Neural cell (in vitro differentiated cells): ENCODE data around the gene PCDHA4.
"Not testable (repeated sequence)": the region's sequence is repeated elsewhere in the genome, so short reads cannot be mapped to it uniquely, and the experiment has no call there.

Experiments
- EZH2 ChIP-seq: fragments of 200-600, 300-800 bp; shearing (Covaris generic), sonication (generic); IDR thresholded peaks from 2 replicates; pipeline ENCODE4 v1.6.1; 2014; ENCODE audit warnings: antibody characterized with exemption, low read length, borderline replicate concordance, mild to moderate bottlenecking; ENCODE audit not compliant: insufficient read depth, poor library complexity, severe bottlenecking
- MXI1 ChIP-seq: fragments of 450-650 bp; conservative IDR thresholded peaks from 2 replicates; pipeline ENCODE4 v1.6.1; 2014; ENCODE audit warnings: antibody characterized with exemption, mild to moderate bottlenecking; ENCODE audit not compliant: poor library complexity, severe bottlenecking
- POLR2AphosphoS5 ChIP-seq: IDR thresholded peaks from 2 replicates; pipeline ENCODE4 v1.6.1; 2012
- RAD21 ChIP-seq: fragments of 450-650 bp; conservative IDR thresholded peaks from 2 replicates; pipeline ENCODE4 v1.6.1; 2014; ENCODE audit warnings: antibody characterized with exemption, mild to moderate bottlenecking, moderate library complexity
- SMC3 ChIP-seq: fragments of 450-650 bp; conservative IDR thresholded peaks from 2 replicates; pipeline ENCODE4 v1.6.1; 2014; ENCODE audit warnings: antibody characterized with exemption, mild to moderate bottlenecking, moderate library complexity; ENCODE audit not compliant: poor library complexity
- TAF1 ChIP-seq: IDR thresholded peaks from 2 replicates; pipeline ENCODE4 v1.6.1; 2012; ENCODE audit warnings: low read depth
- TF ChIP-seq, protein P1 (sequence below): fragments of 450-650 bp; IDR thresholded peaks from 2 replicates; pipeline ENCODE4 v1.5.1; 2014; ENCODE audit warnings: antibody characterized with exemption, mild to moderate bottlenecking, moderate library complexity; ENCODE audit not compliant: poor library complexity, severe bottlenecking

- not testable (repeated sequence) for TF ChIP-seq POLR2AphosphoS5, TAF1, EZH2, RAD21, SMC3, MXI1
- TF ChIP-seq, protein P1, sequence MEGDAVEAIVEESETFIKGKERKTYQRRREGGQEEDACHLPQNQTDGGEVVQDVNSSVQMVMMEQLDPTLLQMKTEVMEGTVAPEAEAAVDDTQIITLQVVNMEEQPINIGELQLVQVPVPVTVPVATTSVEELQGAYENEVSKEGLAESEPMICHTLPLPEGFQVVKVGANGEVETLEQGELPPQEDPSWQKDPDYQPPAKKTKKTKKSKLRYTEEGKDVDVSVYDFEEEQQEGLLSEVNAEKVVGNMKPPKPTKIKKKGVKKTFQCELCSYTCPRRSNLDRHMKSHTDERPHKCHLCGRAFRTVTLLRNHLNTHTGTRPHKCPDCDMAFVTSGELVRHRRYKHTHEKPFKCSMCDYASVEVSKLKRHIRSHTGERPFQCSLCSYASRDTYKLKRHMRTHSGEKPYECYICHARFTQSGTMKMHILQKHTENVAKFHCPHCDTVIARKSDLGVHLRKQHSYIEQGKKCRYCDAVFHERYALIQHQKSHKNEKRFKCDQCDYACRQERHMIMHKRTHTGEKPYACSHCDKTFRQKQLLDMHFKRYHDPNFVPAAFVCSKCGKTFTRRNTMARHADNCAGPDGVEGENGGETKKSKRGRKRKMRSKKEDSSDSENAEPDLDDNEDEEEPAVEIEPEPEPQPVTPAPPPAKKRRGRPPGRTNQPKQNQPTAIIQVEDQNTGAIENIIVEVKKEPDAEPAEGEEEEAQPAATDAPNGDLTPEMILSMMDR, result not testable (repeated sequence)
Observed at GRCh38 chr5:140849831-140850634, 43.2 kb downstream of the PCDHA4 start.
